GM12873 (cell line): ENCODE results near the gene NAMPT.

Source experiments
- CTCF ChIP-seq: IDR thresholded peaks from 2 replicates; pipeline ENCODE4 v1.5.1; 2012; ENCODE audit warnings: low read depth, mild to moderate bottlenecking, moderate library complexity, low read length, control low read depth; ENCODE audit not compliant: insufficient read depth; ENCODE audit errors: missing control alignments

Gene NAMPT

GRCh38 chr7:106284714-106285050 is at the start of gene NAMPT:
TSS of gene NAMPT (minus strand) at chr7:106284983. CDS start at chr7:106284884, 99 bp downstream.
- no peak for TF ChIP-seq CTCF

GRCh38 chr7:106332201-106332600 is 47.4 kb upstream of the NAMPT start:
- no peak for TF ChIP-seq CTCF

GRCh38 chr7:106331441-106332175 is 46.8 kb upstream of the NAMPT start:
- TF ChIP-seq CTCF = no peak

- no peak for TF ChIP-seq CTCF
Observed at GRCh38 chr7:106329971-106330733, 45.4 kb upstream of the NAMPT start.

GRCh38 chr7:106329408-106329807 is 44.6 kb upstream of the NAMPT start:
- no peak for TF ChIP-seq CTCF

- no peak for TF ChIP-seq CTCF
Observed at GRCh38 chr7:106327538-106328481, 43.0 kb upstream of the NAMPT start.
